Gastrocnemius medialis (tissue), 4 donors: ENCODE data around the gene NR1H4. TPM values are rescaled to one million over a fixed set of nuclear protein-coding genes. Genes with fewer than 3 reads are reported as not detected.
"Not testable (repeated sequence)": the region's sequence is repeated elsewhere in the genome, so short reads cannot be mapped to it uniquely, and the experiment has no call there.

Experiments
- ATAC-seq, 2 donors: fragments of 150-250 bp; one replicate each; pipeline ENCODE4 v1.9.1; 2016
- DNase-seq, 2 donors: peaks; one replicate each; pipeline ENCODE4 v3.0.0-alpha.2; 2019
- H3K27ac ChIP-seq, 4 donors: fragments of 200-600 bp; sonication (generic); 1 replicate in 1 of 4; 2 replicates in 3 of 4; pipeline ENCODE4 v1.5.1; 2016 to 2018; ENCODE audit warnings: mild to moderate bottlenecking in 2 of 4, moderate library complexity in 1 of 4
- H3K27me3 ChIP-seq, 3 donors: fragments of 200-600 bp; sonication (generic) in 2 of 3; 1 replicate in 1 of 3; 2 replicates in 2 of 3; pipeline versions ENCODE4 v1.5.1 to v1.6.0; 2016 to 2019; ENCODE audit warnings: mild to moderate bottlenecking in 1 of 3, moderate library complexity in 1 of 3
- H3K36me3 ChIP-seq, 2 donors: fragments of 200-600 bp; sonication (generic) in 1 of 2; one replicate each; pipeline ENCODE4 v1.5.1; 2017 to 2018
- H3K4me1 ChIP-seq, 2 donors: fragments of 200-600 bp; sonication (generic) in 1 of 2; one replicate each; pipeline ENCODE4 v1.5.1; 2016 to 2017; ENCODE audit warnings: mild to moderate bottlenecking in 2 of 2
- H3K4me3 ChIP-seq, 4 donors: fragments of 200-600 bp; sonication (generic) in 3 of 4; 1 replicate in 1 of 4; 2 replicates in 3 of 4; pipeline ENCODE4 v1.5.1; 2016 to 2019; ENCODE audit warnings: mild to moderate bottlenecking in 2 of 4
- H3K9me3 ChIP-seq, 3 donors: fragments of 200-600 bp; sonication (generic) in 2 of 3; 1 replicate in 1 of 3; 2 replicates in 2 of 3; pipeline ENCODE4 v1.5.1; 2016 to 2019
- CTCF ChIP-seq, 5 experiments: fragments of 450-650 bp in 3 of 5; fragments of 200-600 bp in 2 of 5; sonication (generic) in 2 of 5; IDR thresholded peaks in 4 of 5; conservative IDR thresholded peaks in 1 of 5; 1 replicate in 4 of 5; 2 replicates in 1 of 5; pipeline ENCODE4 v1.5.1; 2016 to 2019; ENCODE audit warnings: antibody characterized with exemption in 5 of 5, mild to moderate bottlenecking in 3 of 5, moderate library complexity in 3 of 5
- POLR2A ChIP-seq, 2 donors: fragments of 450-650 bp; IDR thresholded peaks; one replicate each; pipeline ENCODE4 v1.6.1; 2017; ENCODE audit warnings: antibody characterized with exemption in 2 of 2, mild to moderate bottlenecking in 2 of 2, moderate library complexity in 2 of 2
- in situ Hi-C, 4 donors: fragments of 200-750 bp; cut with MboI; loops; one replicate each; pipeline versions ENCODE4 v1.15.0 to v1.8.0; 2017; ENCODE audit warnings: low sequenced_read_pairs in 4 of 4
- intact Hi-C: fragments of 100-400 bp; cut with DNase I; formaldehyde crosslinking; loops from one replicate; pipeline ENCODE4 v1.15.1; 2023; ENCODE audit warnings: low total_unique reads
- total RNA-seq, 4 donors: library from RNA; depleted of rRNA; stranded (reverse); fragments of >200 nt; gene quantifications; one replicate each; pipeline versions ENCODE4 v1.1.0 to v1.2.3, GENCODE V29; 2016

NR1H4 gene
- total RNA-seq, 4 donors from 2014 or later, result 0.20 TPM; not detected in 3

GRCh38 chr12:100557357-100557756 lies 83.7 kb downstream of the NR1H4 start:
- ATAC-seq, result no peak
- H3K27ac ChIP-seq, result no peak overlapping the region
- no peaks in the 10 kb centered on the region for H3K27me3 ChIP-seq
- no peak for DNase-seq
- H3K9me3 ChIP-seq, result no peaks in the 10 kb centered on the region
- TF ChIP-seq POLR2A (IDR thresholded peaks at IDR 0.05) (no peak), CTCF (IDR thresholded peaks at IDR 0.05 in 4 of 5, conservative IDR thresholded peaks at IDR 0.05 in 1 of 5) (no peak)
- H3K36me3 ChIP-seq, result no peaks in the 10 kb centered on the region
- in situ Hi-C loops (loop anchor here in 3 of 4 donors (25.0 kb wide), 1 partner anchor 320 kb away; no protein-coding TSS in a partner anchor), intact Hi-C loops (no loop called here)
- H3K4me1 ChIP-seq, result no peaks in the 10 kb centered on the region
- no peak overlapping the region for H3K4me3 ChIP-seq

GRCh38 chr12:100559261-100559660 lies 85.6 kb downstream of the NR1H4 start:
- intact Hi-C loops, H3K4me1 ChIP-seq, DNase-seq, H3K27me3 ChIP-seq, H3K9me3 ChIP-seq, ATAC-seq, H3K27ac ChIP-seq, H3K36me3 ChIP-seq, H3K4me3 ChIP-seq: not testable (repeated sequence)
- in situ Hi-C loops, result loop anchor here in 3 of 4 donors (25.0 kb wide), 1 partner anchor 322 kb away; no protein-coding TSS in a partner anchor

DNA sequence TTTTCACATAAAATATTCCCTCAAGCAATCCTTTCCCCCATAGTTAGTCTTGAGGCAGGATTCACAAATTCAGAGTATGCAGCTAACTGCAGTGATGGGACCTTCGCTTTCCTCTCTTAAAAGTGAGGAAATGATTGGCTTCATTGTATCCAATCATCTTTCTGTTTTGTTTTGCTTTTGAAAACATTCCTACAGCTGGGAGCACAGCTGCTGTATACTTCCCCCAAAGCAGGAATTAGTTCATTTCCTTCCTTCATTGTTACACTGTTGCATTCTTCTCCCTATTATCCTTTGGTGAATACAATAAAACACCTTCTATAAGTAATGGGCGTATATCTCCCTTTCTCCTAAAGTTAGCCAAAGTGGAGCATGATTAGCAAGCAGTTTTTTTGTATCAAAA lies 90.4 kb downstream of the NR1H4 start:
- no peaks in the 10 kb centered on the region for H3K36me3 ChIP-seq
- intact Hi-C loops (no loop called here), in situ Hi-C loops (loop anchor here in 3 of 4 donors (25.0 kb wide), 1 partner anchor 327 kb away; no protein-coding TSS in a partner anchor)
- no peak overlapping the region for H3K4me3 ChIP-seq
- H3K4me1 ChIP-seq, result no peaks in the 10 kb centered on the region
- H3K9me3 ChIP-seq, result no peaks in the 10 kb centered on the region
- H3K27me3 ChIP-seq, result no peaks in the 10 kb centered on the region
- TF ChIP-seq POLR2A (IDR thresholded peaks at IDR 0.05), result no peak
- TF ChIP-seq CTCF (IDR thresholded peaks at IDR 0.05 in 4 of 5, conservative IDR thresholded peaks at IDR 0.05 in 1 of 5), result no peak
- ATAC-seq (no peak), DNase-seq (no peak)
- H3K27ac ChIP-seq, result no peak overlapping the region

DNA sequence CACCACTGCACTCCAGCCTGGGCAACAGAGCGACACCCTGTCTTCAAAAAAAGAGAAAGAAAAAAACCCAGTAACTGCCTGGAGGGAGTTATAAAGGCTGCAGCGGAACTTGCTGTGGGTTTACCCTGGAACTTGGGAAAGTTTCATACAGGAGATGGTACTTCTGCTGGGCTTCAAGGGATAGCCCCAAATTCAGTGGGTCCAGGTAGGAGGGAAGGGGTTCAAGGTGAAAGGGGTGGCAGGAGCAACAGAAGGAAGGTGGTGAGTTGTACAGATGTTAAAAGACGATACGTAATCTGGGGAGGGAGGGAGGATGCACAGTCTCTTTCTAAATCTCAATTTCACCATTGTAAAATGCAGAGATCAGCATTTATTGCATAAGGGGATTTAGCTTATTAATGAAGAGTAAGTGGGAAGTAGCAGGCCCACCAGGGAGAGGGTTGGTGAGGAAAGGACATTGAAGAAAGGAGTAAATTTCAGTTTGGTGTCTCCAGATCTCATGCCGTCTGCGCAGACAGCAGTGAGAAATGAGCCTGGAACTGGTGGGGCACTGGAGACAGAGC lies 91.3 kb downstream of the NR1H4 start:
- TF ChIP-seq CTCF (IDR thresholded peaks at IDR 0.05 in 4 of 5, conservative IDR thresholded peaks at IDR 0.05 in 1 of 5) (no peak), POLR2A (IDR thresholded peaks at IDR 0.05) (no peak)

GRCh38 chr12:100565987-100566545 lies 92.4 kb downstream of the NR1H4 start:
- ATAC-seq (no peak), DNase-seq (no peak)
- TF ChIP-seq CTCF (IDR thresholded peaks at IDR 0.05 in 4 of 5, conservative IDR thresholded peaks at IDR 0.05 in 1 of 5) (no peak), POLR2A (IDR thresholded peaks at IDR 0.05) (no peak)
- H3K4me3 ChIP-seq, result no peak overlapping the region
- intact Hi-C loops, result no loop called here
- H3K36me3 ChIP-seq, result no peaks in the 10 kb centered on the region
- in situ Hi-C loops, result loop anchor here in 3 of 4 donors (25.0 kb wide), 1 partner anchor 329 kb away; no protein-coding TSS in a partner anchor
- H3K27me3 ChIP-seq, result no peaks in the 10 kb centered on the region
- H3K27ac ChIP-seq, result no peak overlapping the region
- no peaks in the 10 kb centered on the region for H3K4me1 ChIP-seq
- no peaks in the 10 kb centered on the region for H3K9me3 ChIP-seq

More for the DNA sequence above, 91.3 kb downstream of the NR1H4 start:
- intact Hi-C loops, result no loop called here
- in situ Hi-C loops, result loop anchor here in 3 of 4 donors (25.0 kb wide), 1 partner anchor 328 kb away; no protein-coding TSS in a partner anchor
- H3K4me3 ChIP-seq, result no peak overlapping the region
- no peak overlapping the region for H3K27ac ChIP-seq
- H3K27me3 ChIP-seq, result no peaks in the 10 kb centered on the region
- no peak for ATAC-seq
- H3K9me3 ChIP-seq, result no peaks in the 10 kb centered on the region
- H3K36me3 ChIP-seq, result no peaks in the 10 kb centered on the region
- H3K4me1 ChIP-seq, result no peaks in the 10 kb centered on the region
- no peak for DNase-seq
